ENCODE measurements around the gene TMEM14B. TPM values are rescaled to one million over a fixed set of nuclear protein-coding genes. Genes with fewer than 3 reads are reported as not detected.
"Not testable (repeated sequence)": the region's sequence is repeated elsewhere in the genome, so short reads cannot be mapped to it uniquely, and the experiment has no call there.

Gene TMEM14B
- total RNA-seq, 4 donors from 2014 or later = 50.0 to 76.3 (median 60.1) TPM

GRCh38 chr6:10720265-10720959 lies 27.2 kb upstream of the TMEM14B start:
- 73 to 76% methylated on average over 31 to 42 of the region's 49 CpGs for WGBS, 2 donors
- peak in 1 of 2 donors; percentile 16 for TF ChIP-seq EP300 (IDR thresholded peaks at IDR 0.05)
- no peak for TF ChIP-seq CTCF (IDR thresholded peaks at IDR 0.05)
- H3K4me3 ChIP-seq = peak overlapping the region; percentile 39 to 63 (median 44)
- H3K9me3 ChIP-seq = no peaks in the 10 kb centered on the region
- peak overlapping the region; percentile 66 to 85 (median 74) for H3K27ac ChIP-seq
- DNase-seq (ENCODE audit: low spot score in 2 of 2) = no peak
- no peaks in the 10 kb centered on the region for H3K27me3 ChIP-seq
- H3K36me3 ChIP-seq = peaks cover 0 to 8% (median 0%) of the 10 kb centered on the region in 3 donors
- H3K4me1 ChIP-seq = peaks cover 0 to 41% (median 11%) of the 10 kb centered on the region in 4 donors

DNA sequence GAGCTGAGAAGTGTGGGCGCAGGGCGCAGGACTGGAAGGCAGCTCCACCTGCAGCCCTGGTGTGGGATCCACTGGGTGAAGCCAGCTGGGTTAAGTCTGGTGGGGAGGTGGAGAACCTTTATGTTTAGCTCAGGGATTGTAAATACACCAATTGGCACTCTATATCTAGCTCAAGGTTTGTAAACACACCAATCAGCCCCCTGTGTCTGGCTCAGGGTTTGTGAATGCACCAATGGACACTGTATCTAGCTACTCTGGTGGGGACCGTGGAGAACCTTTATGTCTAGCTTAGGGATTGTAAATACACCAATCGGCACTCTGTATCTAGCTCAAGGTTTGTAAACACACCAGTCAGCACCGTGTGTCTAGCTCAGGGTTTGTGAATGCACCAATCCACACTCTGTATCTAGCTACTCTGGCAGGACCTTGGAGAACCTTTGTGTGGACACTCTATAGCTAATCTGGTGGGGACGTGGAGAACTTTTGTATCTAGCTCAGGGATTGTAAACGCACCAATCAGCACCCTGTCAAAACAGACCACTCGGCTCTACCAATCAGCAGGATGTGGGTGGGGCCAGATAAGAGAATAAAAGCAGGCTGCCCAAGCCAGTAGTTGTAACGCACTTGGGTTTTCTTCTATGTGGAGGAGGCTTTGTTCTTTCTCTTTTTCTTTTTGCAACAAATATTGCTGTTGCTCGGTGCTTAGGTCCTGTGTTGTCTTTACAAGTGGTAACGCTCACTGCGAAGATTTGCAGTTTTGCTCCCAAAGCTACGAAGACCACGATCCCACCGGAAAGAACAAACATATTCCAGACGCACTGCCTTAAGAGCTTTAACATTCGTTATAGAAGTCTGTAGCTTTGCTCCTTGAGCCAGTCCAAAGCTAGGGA lies 26.4 kb upstream of the TMEM14B start:
- peaks cover 0 to 49% (median 11%) of the 10 kb centered on the region in 4 donors for H3K4me1 ChIP-seq
- H3K27me3 ChIP-seq; H3K9me3 ChIP-seq; DNase-seq (ENCODE audit: low spot score in 2 of 2): not testable (repeated sequence)
- 80 to 81% methylated on average over 16 of the region's 17 CpGs for WGBS, 2 donors
- peak overlapping the region in 3 of 4 donors; percentile 39 to 63 (median 47) for H3K4me3 ChIP-seq
- H3K27ac ChIP-seq = peak overlapping the region; percentile 66 to 85 (median 74)
- peaks cover 0 to 16% (median 0%) of the 10 kb centered on the region in 3 donors for H3K36me3 ChIP-seq

GRCh38 chr6:10721850-10722569 lies 25.6 kb upstream of the TMEM14B start:
- H3K27ac ChIP-seq = peak overlapping the region; percentile 47 to 91 (median 88)
- peaks cover 0 to 52% (median 11%) of the 10 kb centered on the region in 4 donors for H3K4me1 ChIP-seq
- WGBS, 2 donors = 62 to 63% methylated on average over 11 of the region's 11 CpGs
- peaks cover 0 to 24% (median 0%) of the 10 kb centered on the region in 3 donors for H3K36me3 ChIP-seq
- no peak for TF ChIP-seq CTCF (IDR thresholded peaks at IDR 0.05)
- TF ChIP-seq POLR2A (IDR thresholded peaks at IDR 0.05) = no peak
- no peak for TF ChIP-seq EP300 (IDR thresholded peaks at IDR 0.05)
- no peaks in the 10 kb centered on the region for H3K9me3 ChIP-seq
- no peak for DNase-seq (ENCODE audit: low spot score in 2 of 2)
- H3K27me3 ChIP-seq = no peaks in the 10 kb centered on the region
- H3K4me3 ChIP-seq = peak overlapping the region; percentile 27 to 82 (median 64)

DNA sequence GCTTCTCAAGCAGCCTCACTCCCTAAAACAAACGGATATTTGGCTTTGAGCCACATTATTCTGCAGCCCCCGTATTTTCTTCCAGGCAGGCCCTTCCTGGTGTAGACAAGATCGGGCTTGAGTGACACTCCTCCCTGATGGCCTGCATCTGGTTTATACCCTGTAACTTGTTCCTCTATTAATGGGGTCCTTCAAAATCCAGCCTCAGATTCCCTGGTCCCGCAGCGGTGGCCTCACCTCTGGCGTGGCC lies 25.1 kb upstream of the TMEM14B start:
- H3K27me3 ChIP-seq = no peaks in the 10 kb centered on the region
- 1 to 2% methylated on average over 6 of the region's 6 CpGs for WGBS, 2 donors
- peak overlapping the region; percentile 27 to 82 (median 64) for H3K4me3 ChIP-seq
- no peak for TF ChIP-seq POLR2A (IDR thresholded peaks at IDR 0.05)
- H3K9me3 ChIP-seq = no peaks in the 10 kb centered on the region
- no peak for DNase-seq (ENCODE audit: low spot score in 2 of 2)
- peaks cover 0 to 52% (median 11%) of the 10 kb centered on the region in 4 donors for H3K4me1 ChIP-seq
- peak overlapping the region; percentile 47 to 91 (median 88) for H3K27ac ChIP-seq
- H3K36me3 ChIP-seq = peaks cover 0 to 28% (median 0%) of the 10 kb centered on the region in 3 donors

DNA sequence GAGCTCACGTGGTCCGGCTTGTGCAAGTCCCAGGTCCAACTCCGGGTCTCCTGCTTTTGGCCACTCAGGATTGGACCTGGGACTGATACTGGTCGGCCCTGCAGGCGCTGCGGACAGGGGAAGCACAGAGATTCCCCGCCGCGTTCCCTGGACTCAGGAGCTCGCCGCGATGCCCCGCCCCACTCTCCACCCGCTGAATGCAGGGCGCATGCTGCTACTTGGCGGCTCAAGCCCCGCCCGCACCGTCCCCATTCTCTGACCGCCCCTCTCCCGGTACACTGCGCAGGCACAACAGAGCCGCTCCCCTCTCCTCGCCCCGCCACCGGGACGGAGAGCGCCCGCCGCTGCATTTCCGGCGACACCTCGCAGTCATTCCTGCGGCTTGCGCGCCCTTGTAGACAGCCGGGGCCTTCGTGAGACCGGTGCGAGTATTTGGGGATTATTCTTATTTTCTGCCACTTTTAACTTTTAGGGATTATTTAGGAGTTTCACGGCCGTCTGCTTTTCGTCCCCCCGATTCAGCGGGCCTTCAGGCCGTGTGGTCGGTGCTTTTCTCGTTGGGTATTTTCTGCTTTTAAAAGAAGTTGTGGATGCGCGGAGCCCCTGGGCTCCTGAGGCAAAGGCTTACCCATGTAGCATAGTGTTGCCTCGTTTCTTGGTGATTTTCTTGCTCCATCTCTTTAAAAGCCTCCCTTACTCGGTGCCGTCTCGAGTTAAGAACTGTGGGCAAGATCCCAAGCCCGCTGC lies 24.6 kb upstream of the TMEM14B start, which contains the start of gene TMEM14C:
Gene TMEM14C (plus strand): TSS at position 251 of the 747 bp plus-strand sequence. CDS start 1,544 bp downstream, outside the sequence.
- TF ChIP-seq CTCF (IDR thresholded peaks at IDR 0.05) (peak in 2 of 5 experiments; percentile 16 to 51), POLR2A (IDR thresholded peaks at IDR 0.05) (peak; percentile 36 to 76), EP300 (IDR thresholded peaks at IDR 0.05) (peak; percentile 93)
- H3K27ac ChIP-seq = peak within 1 kb of the TSS; percentile 47 to 91 (median 88)
- H3K4me3 ChIP-seq = peak within 1 kb of the TSS; percentile 51 to 82 (median 66)
- H3K36me3 ChIP-seq = peaks cover 0 to 33% (median 0%) of the 10 kb centered on the region in 3 donors
- no peaks in the 10 kb centered on the region for H3K9me3 ChIP-seq
- no peaks in the 10 kb centered on the region for H3K27me3 ChIP-seq
- WGBS, 2 donors = 0% methylated on average over 39 to 48 of the region's 55 CpGs
- H3K4me1 ChIP-seq = peaks cover 0 to 52% (median 11%) of the 10 kb centered on the region in 4 donors
- peak; percentile 97 to 98 for DNase-seq (ENCODE audit: low spot score in 2 of 2)

All from tibial nerve (tissue), 4 donors.